Measurements from ENCODE around the gene RBM10. TPM values are rescaled to one million over a fixed set of nuclear protein-coding genes. Genes with fewer than 3 reads are reported as not detected.
A peak's percentile ranks its signal among the peaks of the same experiment; 100 is the strongest.

RBM10 gene
- total RNA-seq, 2 donors from 2014 or later: 24.1 to 25.2 TPM

DNA sequence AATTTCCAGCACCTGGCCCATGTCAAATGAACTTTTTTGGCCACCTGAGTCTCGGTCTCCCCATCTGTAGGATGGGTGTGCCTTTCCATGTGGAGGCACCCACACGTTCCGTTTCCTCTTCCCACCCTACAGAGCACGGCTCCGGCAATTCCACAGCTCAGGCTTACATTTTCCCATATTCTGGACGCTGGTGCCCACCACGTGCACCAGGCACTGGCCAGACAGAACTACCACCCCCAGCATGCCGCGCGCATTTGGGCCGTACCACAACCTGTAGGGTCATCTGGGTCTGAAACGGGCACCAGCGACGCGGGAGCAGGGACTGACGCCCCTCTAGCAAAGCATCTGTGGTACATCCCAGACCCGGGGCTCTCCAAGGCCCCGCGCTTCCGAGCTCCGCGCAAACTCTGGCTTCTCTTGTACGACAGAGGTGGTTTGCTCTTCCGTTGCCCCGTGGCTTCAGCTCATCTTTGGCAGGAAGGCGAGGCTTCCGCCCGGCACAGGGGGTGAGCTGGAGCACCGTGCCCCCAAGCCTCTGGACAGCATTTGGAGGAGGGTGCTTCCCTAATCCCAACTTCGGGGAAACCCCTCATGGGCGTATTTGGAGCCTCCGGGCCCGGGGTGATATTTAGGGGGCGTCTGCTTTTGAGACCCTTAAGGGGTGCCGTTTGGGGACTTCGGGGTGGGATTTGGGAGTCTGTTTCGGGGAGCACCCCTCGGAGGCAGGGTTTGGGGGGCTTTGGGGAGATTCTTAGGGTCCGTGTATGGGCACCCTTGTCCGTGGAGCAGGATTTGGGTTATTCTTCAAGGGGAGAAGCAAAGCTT lies 45.6 kb downstream of the RBM10 start:
- ATAC-seq (ENCODE audit: insufficient number of reproducible peaks, low FRiP score, low read depth): no peak
- peaks cover 5% of the 10 kb centered on the region for H3K36me3 ChIP-seq
- peak overlapping the region; percentile 76 for H3K4me3 ChIP-seq
- no peaks in the 10 kb centered on the region for H3K9me3 ChIP-seq
- DNase-seq (ENCODE audit: low spot score): peak; percentile 63
- H3K27me3 ChIP-seq (replicated peaks; ENCODE audit: insufficient read depth): no peaks in the 10 kb centered on the region
- H3K27ac ChIP-seq: no peak overlapping the region
- H3K4me1 ChIP-seq (ENCODE audit: control insufficient read depth in 1 of 2, low read depth in 2 of 2): peaks cover 9% of the 10 kb centered on the region in 2 donors
- TF ChIP-seq CTCF (IDR thresholded peaks at IDR 0.05): no peak

DNA sequence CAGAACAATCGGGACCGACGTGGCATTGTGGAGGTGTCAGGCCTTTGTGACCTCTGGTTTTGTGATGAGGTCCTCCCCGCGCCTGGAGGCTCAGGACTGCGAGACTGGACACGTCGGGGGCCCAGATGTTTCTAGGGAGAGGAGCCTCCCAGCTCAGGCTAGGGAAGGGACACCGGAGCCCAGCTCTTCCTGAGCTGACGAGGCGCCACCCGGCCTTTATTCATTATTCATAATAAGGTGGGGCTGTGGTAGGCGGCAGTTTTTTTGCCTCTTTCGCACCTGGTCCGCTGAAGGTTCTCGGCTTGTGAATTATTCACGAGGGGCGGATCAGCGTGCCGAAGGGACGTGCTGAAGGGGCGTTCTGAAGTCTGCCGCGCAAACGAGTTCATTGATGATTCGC lies 46.3 kb downstream of the RBM10 start:
- no peak for ATAC-seq (ENCODE audit: insufficient number of reproducible peaks, low FRiP score, low read depth)
- no peak overlapping the region for H3K27ac ChIP-seq

DNA sequence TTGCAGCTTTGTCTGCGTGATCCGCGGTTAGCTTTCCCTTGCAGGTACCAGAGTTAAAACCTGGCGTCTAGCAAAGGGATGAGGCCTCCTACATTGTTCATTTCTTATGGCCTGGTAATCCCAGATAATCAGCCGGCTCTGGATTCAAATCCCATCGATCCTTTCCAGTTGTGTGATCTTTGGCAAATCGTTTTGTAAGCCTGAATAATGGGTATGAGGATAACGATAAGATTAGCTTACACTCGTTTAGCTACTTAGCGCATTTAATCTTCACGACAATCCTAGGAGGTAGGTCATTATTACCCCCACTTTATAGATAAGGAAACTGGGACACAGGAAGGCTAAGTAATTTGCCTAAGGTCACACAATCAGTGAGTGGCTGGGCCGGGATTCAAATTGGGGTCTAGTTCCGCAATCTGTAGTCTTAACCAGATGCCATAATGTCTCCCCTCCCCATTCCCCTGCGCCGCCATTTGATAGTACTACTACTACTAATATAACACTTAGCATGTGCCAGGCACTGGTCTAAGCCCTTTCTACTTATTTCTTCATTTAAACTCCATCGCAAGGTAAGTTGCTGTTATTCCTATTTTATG lies 46.9 kb downstream of the RBM10 start:
- DNase-seq (ENCODE audit: low spot score) (no peak), ATAC-seq (ENCODE audit: insufficient number of reproducible peaks, low FRiP score, low read depth) (no peak)
- H3K27me3 ChIP-seq (replicated peaks; ENCODE audit: insufficient read depth): no peaks in the 10 kb centered on the region
- H3K36me3 ChIP-seq: no peaks in the 10 kb centered on the region
- H3K4me3 ChIP-seq: peak overlapping the region; percentile 76
- no peak for TF ChIP-seq CTCF (IDR thresholded peaks at IDR 0.05)
- peaks cover 16 to 22% of the 10 kb centered on the region in 2 donors for H3K4me1 ChIP-seq (ENCODE audit: control insufficient read depth in 1 of 2, low read depth in 2 of 2)
- H3K27ac ChIP-seq: no peak overlapping the region
- H3K9me3 ChIP-seq: no peaks in the 10 kb centered on the region

More for the DNA sequence above, 46.3 kb downstream of the RBM10 start:
- H3K36me3 ChIP-seq: no peaks in the 10 kb centered on the region
- H3K27me3 ChIP-seq (replicated peaks; ENCODE audit: insufficient read depth): no peaks in the 10 kb centered on the region
- DNase-seq (ENCODE audit: low spot score): no peak
- H3K9me3 ChIP-seq: no peaks in the 10 kb centered on the region
- H3K4me1 ChIP-seq (ENCODE audit: control insufficient read depth in 1 of 2, low read depth in 2 of 2): peaks cover 15 to 16% of the 10 kb centered on the region in 2 donors
- H3K4me3 ChIP-seq: peak overlapping the region; percentile 76
- TF ChIP-seq CTCF (IDR thresholded peaks at IDR 0.05): no peak

DNA sequence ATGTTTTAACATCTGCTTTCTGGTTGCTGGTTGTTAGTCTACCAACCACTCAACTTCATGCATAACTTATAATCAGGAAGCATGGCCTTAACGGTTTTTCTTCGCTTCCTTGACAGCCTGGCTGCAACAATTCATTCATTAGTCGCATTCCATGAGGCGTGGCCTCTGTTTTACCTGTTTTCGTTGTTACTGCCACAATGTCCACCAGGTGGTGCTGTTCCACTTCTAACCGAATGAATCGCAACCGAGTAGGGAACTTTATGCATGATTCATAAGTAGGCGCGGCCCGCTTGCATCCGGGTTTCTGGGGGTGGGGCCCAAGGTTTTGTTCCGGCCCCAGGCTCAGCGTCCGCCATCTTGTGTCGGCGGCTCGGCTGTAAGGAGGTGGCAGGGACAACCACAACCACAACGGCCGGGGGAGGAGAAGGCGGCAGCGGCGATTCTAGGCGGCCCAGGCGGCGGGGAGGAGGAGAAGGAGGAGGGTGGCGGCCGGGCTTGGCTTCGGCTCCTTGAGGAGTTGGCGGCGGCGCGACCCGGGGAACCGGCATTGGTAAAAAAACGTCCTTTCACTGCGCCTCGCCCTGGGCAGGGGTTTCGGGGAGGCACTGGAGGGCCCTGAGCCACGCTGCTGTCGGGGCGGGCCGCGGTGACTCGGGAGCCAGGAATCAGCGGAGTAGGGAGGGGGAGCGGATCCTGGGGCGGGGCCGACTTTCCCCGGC lies 48.6 kb downstream of the RBM10 start, which contains the start of gene UBA1:
Gene UBA1 (plus strand): TSS at position 355 of the 719 bp plus-strand sequence. CDS start 4,974 bp downstream, outside the sequence.
- DNase-seq (ENCODE audit: low spot score) (peak; percentile 74), ATAC-seq (ENCODE audit: insufficient number of reproducible peaks, low FRiP score, low read depth) (peak; percentile 75)
- no peaks in the 10 kb centered on the region for H3K36me3 ChIP-seq
- H3K4me3 ChIP-seq: peak within 1 kb of the TSS; percentile 90
- H3K27ac ChIP-seq: peak within 1 kb of the TSS; percentile 93 to 97
- no peaks in the 10 kb centered on the region for H3K9me3 ChIP-seq
- peaks cover 18 to 36% of the 10 kb centered on the region in 2 donors for H3K4me1 ChIP-seq (ENCODE audit: control insufficient read depth in 1 of 2, low read depth in 2 of 2)
- peak; percentile 65 for TF ChIP-seq CTCF (IDR thresholded peaks at IDR 0.05)
- H3K27me3 ChIP-seq (replicated peaks; ENCODE audit: insufficient read depth): no peaks in the 10 kb centered on the region
